ENCODE results near the gene C9orf50. TPM values are rescaled to one million over a fixed set of nuclear protein-coding genes. Genes with fewer than 3 reads are reported as not detected.

C9orf50 gene
- total and polyA plus RNA-seq, 2 donors (not counting 1 experiment from before 2014, with no cell fraction given) = not detected

- Histone ChIP-seq H3K36me3 (replicated peaks in 1 of 2; ENCODE audit: control extremely low read depth in 1 of 2, control insufficient read depth in 1 of 2, extremely low read depth in 1 of 2, insufficient read depth in 2 of 2, low read length in 1 of 2) (peaks cover 0 to 17% of the 10 kb centered on the region in 2 experiments), H3K27ac (ENCODE audit: low read length in 2 of 2) (peak overlapping the region in 1 of 2 donors; percentile 99), H3K4me1 (ENCODE audit: control insufficient read depth in 2 of 2, insufficient read depth in 2 of 2, low read length in 2 of 2) (peaks cover 29 to 34% of the 10 kb centered on the region in 2 donors), H2AFZ (ENCODE audit: insufficient read depth, low read depth, low read length, poor library complexity, severe bottlenecking) (no peak overlapping the region), H4K20me1 (ENCODE audit: control insufficient read depth, insufficient read depth, low read length, poor library complexity, severe bottlenecking) (peaks cover 60% of the 10 kb centered on the region), H3K9me3 (ENCODE audit: control extremely low read depth in 1 of 3, control insufficient read depth in 2 of 3, insufficient read depth in 1 of 3, low read length in 2 of 3) (no peaks in the 10 kb centered on the region), H3K27me3 (replicated peaks in 1 of 4; ENCODE audit: control extremely low read depth in 1 of 4, control insufficient read depth in 3 of 4, insufficient read depth in 4 of 4, low read length in 3 of 4) (no peaks in the 10 kb centered on the region), H3K79me2 (ENCODE audit: control insufficient read depth, insufficient read depth, low read length) (peaks cover 74% of the 10 kb centered on the region), H3K4me3 (ENCODE audit: control extremely low read depth in 1 of 5, extremely low read depth in 1 of 5, insufficient read depth in 1 of 5, low read depth in 2 of 5, low read length in 4 of 5) (peak overlapping the region in 1 of 5 experiments; percentile 89), H3K9ac (ENCODE audit: low read length) (no peak overlapping the region), H3K4me2 (replicated peaks; ENCODE audit: low read depth, low read length, poor library complexity, severe bottlenecking) (peak overlapping the region; percentile 94)
- Mint-ChIP-seq H3K9me3 (ENCODE audit: insufficient read depth) (no peaks in the 10 kb centered on the region), H3K4me3 (peak overlapping the region; percentile 84), H3K27me3 (peaks cover 4% of the 10 kb centered on the region), H3K27ac (peak overlapping the region; percentile 72), H3K4me1 (peaks cover 58% of the 10 kb centered on the region)
- WGBS (ENCODE audit: insufficient coverage) = 83% methylated on average over 10 of the region's 12 CpGs
- ATAC-seq (ENCODE audit: low read depth) (no peak), DNase-seq (no peak)
- no peak for TF ChIP-seq CTCF (IDR thresholded peaks at IDR 0.05)
- TF ChIP-seq EZH2 (IDR thresholded peaks at IDR 0.05; ENCODE audit: borderline replicate concordance, insufficient read depth, low read depth, low read length, poor library complexity, severe bottlenecking) = no peak
- intact Hi-C loops (cut with micrococcal nuclease) = loop anchor here (5.0 to 10.0 kb wide), 3 partner anchors 155 to 683 kb away; partner anchors contain the start of genes DOLK, NUP188 and TOR1B
- ChIA-PET POLR2A (interaction anchor here (0.6 to 1.1 kb wide), 2 partner anchors 329 to 450 kb away, joined by 3 to 6 read pairs; partner anchors contain the start of gene IER5L), CTCF (interaction anchor here (1.1 to 12.5 kb wide), 5 partner anchors 10 to 493 kb away, joined by 3 to 269 read pairs (median 5); partner anchors contain the start of gene ASB6)
Observed at GRCh38 chr9:129627556-129628440, 6.9 kb upstream of the C9orf50 start.

Data from B cell (primary cell).